MCF 10A (cell line): ENCODE measurements around the gene OR2T8. TPM values are rescaled to one million over a fixed set of nuclear protein-coding genes. Genes with fewer than 3 reads are reported as not detected.

Experiments
- BruUV-seq: library from RNA; stranded (reverse); fragments of 400-500 nt; replicated peaks from 2 replicates; lab custom pipeline; 2021; lab: Mats Ljungman, UMichigan
- CTCF ChIA-PET: fragments of 300-600 bp; sonication (Branson Sonifier 250); formaldehyde crosslinking; extraction: SDS; loops from one replicate; lab custom pipeline; 2021; ENCODE audit warnings: antibody characterized with exemption, inconsistent platforms; lab: Yijun Ruan, JAX
- POLR2A ChIA-PET: fragments of 300-600, 350-650 bp; sonication (Branson Sonifier 250); formaldehyde crosslinking; extraction: SDS; loops from one replicate; lab custom pipeline; 2020; ENCODE audit warnings: antibody characterized with exemption, inconsistent platforms; lab: Yijun Ruan, JAX
- DNase-seq: peaks from one replicate; pipeline ENCODE4 v3.0.0-alpha.2; 2018; ENCODE audit not compliant: unreplicated experiment
- H3K27ac Mint-ChIP-seq: one replicate; pipeline ENCODE4 v1.8.0; 2022; ENCODE audit warnings: mild to moderate bottlenecking, low read depth, mixed read lengths; ENCODE audit not compliant: unreplicated experiment
- H3K27me3 Mint-ChIP-seq: one replicate; pipeline ENCODE4 v1.8.0; 2022; ENCODE audit warnings: mixed read lengths; ENCODE audit not compliant: insufficient read depth, unreplicated experiment
- H3K36me3 Mint-ChIP-seq: one replicate; pipeline ENCODE4 v1.8.0; 2022; ENCODE audit warnings: mild to moderate bottlenecking, moderate library complexity, mixed read lengths; ENCODE audit not compliant: insufficient read depth, unreplicated experiment
- H3K4me1 Mint-ChIP-seq: one replicate; pipeline ENCODE4 v1.8.0; 2022; ENCODE audit warnings: mixed read lengths; ENCODE audit not compliant: insufficient read depth, unreplicated experiment
- H3K4me3 Mint-ChIP-seq: one replicate; pipeline ENCODE4 v1.8.0; 2022; ENCODE audit warnings: mild to moderate bottlenecking, moderate library complexity, mixed read lengths; ENCODE audit not compliant: unreplicated experiment
- H3K9me3 Mint-ChIP-seq: one replicate; pipeline ENCODE4 v1.8.0; 2022; ENCODE audit warnings: mixed read lengths; ENCODE audit not compliant: unreplicated experiment
- CTCF ChIP-seq: fragments of 200-600 bp; IDR thresholded peaks from one replicate; pipeline ENCODE4 v1.8.0; 2022; ENCODE audit warnings: antibody characterized with exemption, mild to moderate bottlenecking; ENCODE audit not compliant: unreplicated experiment
- intact Hi-C: fragments of 100-400 bp; cut with micrococcal nuclease; formaldehyde crosslinking; loops from 2 replicates; pipeline ENCODE4 v1.14.1; 2022
- total RNA-seq: library from RNA; stranded (reverse); gene quantifications from 2 replicates; pipeline ENCODE4 v1.2.3, GENCODE V29; 2022

OR2T8 gene
- total RNA-seq, 1 experiment from 2014 or later, result not detected

GRCh38 chr1:247966532-247967204 is 46.6 kb downstream of the OR2T8 start:
- Mint-ChIP-seq H3K27me3 (no peaks in the 10 kb centered on the region), H3K4me1 (peaks cover 30% of the 10 kb centered on the region), H3K36me3 (no peaks in the 10 kb centered on the region), H3K27ac (no peak overlapping the region), H3K9me3 (peaks cover under 1% of the 10 kb centered on the region), H3K4me3 (peak overlapping the region; percentile 15)
- BruUV-seq, result no TSS peak
- CTCF ChIA-PET, result interaction anchor here (0.6 to 1.2 kb wide), 3 partner anchors 49 to 836 kb away, joined by 3 to 6 read pairs (median 4); no protein-coding TSS in a partner anchor
- no peak for DNase-seq
- POLR2A ChIA-PET, result interaction anchor here (0.5 kb wide), 1 partner anchor 38 kb away, joined by 3 read pairs; no protein-coding TSS in a partner anchor
- TF ChIP-seq CTCF, result no peak
- intact Hi-C loops, result no loop called here

Other genes with a start within 250 kb of the OR2T8 start
- not detected in 2 replicates for gene OR13G1, start 240.5 kb upstream of the OR2T8 start, total RNA-seq
- gene OR6F1, start 203.6 kb upstream of the OR2T8 start, total RNA-seq, result not detected in 2 replicates
- gene OR14K1, start 181.6 kb upstream of the OR2T8 start, total RNA-seq, result not detected in 2 replicates
- gene OR14A2, start 172.1 kb upstream of the OR2T8 start, total RNA-seq, result not detected in 2 replicates
- gene OR1C1, start 159.7 kb upstream of the OR2T8 start, total RNA-seq, result not detected in 2 replicates
- not detected in 2 replicates for gene OR14A16, start 96.1 kb upstream of the OR2T8 start, total RNA-seq
- gene OR11L1, start 78.4 kb upstream of the OR2T8 start, total RNA-seq, result not detected in 2 replicates
- not detected in 2 replicates for gene TRIM58, start 63.1 kb upstream of the OR2T8 start, total RNA-seq
- not detected in 2 replicates for gene OR2W3, start 24.7 kb upstream of the OR2T8 start, total RNA-seq
- not detected in 2 replicates for gene OR2AJ1, start 4.6 kb downstream of the OR2T8 start, total RNA-seq
- gene OR2L8, start 28.6 kb downstream of the OR2T8 start, total RNA-seq, result not detected in 2 replicates
- gene OR2AK2, start 45.0 kb downstream of the OR2T8 start, total RNA-seq, result not detected in 2 replicates
- gene OR2L5, start 93.4 kb downstream of the OR2T8 start, total RNA-seq, result not detected in 2 replicates
- 0.19 and 0.34 TPM in 2 replicates for gene OR2L2, start 109.8 kb downstream of the OR2T8 start, total RNA-seq
- not detected in 2 replicates for gene OR2L3, start 126.6 kb downstream of the OR2T8 start, total RNA-seq
- not detected in 2 replicates for gene OR2L13, start 174.9 kb downstream of the OR2T8 start, total RNA-seq
- not detected in 2 replicates for gene OR2M5, start 224.9 kb downstream of the OR2T8 start, total RNA-seq